CD4-positive, alpha-beta T cell treated with Interleukin-17A for 4 hours (primary cell): Measurements from ENCODE around the gene WDR6.

Source experiments
- DNase-seq: peaks from one replicate; pipeline ENCODE4 v3.0.0-alpha.2; 2020; ENCODE audit warnings: mixed read lengths

Gene WDR6

DNA sequence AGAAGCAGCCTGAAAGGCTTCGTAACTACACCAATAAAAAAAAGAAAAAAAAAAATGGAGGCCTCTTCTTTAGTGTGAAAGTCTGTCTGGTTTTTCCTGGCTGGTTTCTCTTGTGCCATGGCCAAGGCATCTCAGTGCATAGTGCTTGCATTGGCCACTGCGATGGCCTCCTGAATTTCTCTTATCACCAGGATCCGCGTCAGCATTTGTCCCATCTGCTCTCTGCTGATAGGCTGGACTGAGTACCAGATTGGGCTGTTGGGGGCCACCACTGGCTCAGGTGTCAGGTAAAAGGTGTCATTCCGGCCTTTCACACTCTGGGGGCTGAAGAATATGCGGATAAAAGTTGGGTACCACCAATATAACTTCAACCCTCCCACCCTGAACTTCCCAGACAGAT lies 23.1 kb downstream of the WDR6 start:
- DNase-seq: no peak

DNA sequence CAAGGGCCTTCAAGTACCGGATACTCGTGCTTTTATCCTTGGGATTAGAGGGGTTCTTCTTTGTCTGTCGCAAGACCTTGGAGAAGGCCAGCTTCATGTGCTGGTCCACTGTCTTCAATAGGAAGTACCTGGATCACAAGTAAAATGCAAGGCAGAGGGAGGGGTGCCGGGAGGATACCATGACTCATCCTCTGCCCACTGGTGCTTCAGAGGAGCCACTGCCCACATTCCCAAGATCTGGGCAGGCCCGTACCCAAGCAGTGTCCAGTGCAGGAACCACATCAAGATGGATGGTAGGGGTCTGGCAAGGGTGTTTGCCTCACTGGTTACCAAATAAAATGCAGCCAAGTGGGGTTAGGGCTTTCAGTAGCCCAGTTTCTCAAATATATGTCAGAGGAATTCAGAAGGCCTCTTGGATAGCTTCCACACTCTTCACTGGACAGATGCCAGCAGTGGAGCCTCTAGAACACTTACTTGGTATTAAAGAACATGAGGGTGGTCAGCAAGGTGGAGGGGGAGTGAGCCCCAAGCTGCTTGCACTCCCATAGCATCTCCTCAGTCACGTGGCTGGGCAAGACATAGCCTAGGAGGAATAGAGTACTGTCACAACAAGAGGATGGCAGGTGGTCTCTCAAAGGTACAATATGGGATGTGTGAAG lies 25.6 kb downstream of the WDR6 start:
- no peak for DNase-seq

DNA sequence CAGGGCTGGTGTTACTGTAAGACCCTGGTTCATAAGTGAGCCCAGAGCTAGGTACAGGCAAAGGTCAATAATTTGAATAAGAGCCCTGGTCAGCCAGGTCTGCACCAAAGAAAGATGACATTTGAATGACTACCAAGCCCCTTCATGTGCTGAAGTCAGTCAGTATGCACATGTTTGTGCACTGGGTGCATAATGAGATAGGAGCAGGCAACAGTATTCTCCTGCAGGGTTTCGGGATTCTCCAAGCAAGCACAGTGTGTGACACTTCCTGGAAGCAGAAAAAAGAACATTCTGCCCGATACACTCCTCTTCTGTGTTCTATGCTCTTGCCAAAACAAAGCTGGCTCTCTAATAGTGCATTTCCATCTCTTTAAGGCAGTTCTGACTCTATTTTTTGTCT lies 27.5 kb downstream of the WDR6 start:
- DNase-seq: no peak

DNA sequence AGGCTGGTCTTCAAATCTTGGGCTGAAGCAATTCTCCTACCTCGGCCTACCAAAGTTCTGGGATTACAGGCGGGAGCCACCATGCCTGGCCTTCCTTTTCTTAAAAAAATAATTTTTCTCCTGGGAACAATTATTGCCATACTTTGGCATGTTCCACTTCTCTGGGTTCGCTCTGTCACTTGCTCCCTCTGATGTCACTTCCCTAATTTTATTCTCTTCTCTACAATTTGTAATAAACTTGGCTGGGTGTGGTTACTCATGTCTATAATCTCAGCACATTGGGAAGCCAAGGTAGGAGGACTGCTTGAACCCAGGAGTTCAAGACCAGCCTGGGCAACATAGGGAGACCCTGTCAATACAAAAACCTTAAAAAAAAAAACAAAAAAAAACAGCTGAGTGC lies 28.1 kb downstream of the WDR6 start:
- DNase-seq: no peak

DNA sequence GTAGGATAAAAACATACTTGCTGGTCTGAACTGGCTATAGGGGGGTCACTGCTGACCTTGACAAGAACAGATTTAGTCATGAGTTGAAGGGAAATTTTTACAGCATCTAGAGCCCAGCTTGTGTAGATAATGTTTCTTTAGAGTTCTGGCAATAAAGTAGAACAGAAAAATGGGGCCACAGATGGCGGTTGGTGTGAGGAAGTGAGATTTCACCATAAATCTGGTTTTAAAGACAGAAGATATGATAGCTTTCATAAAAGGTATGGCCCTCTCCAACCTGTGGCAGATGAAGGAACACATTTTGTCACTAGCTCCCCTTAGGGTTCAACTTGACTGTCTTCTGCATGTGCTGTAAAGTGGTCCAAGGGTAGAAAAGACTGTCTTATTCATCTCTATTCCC lies 46.4 kb downstream of the WDR6 start:
- no peak for DNase-seq

DNA sequence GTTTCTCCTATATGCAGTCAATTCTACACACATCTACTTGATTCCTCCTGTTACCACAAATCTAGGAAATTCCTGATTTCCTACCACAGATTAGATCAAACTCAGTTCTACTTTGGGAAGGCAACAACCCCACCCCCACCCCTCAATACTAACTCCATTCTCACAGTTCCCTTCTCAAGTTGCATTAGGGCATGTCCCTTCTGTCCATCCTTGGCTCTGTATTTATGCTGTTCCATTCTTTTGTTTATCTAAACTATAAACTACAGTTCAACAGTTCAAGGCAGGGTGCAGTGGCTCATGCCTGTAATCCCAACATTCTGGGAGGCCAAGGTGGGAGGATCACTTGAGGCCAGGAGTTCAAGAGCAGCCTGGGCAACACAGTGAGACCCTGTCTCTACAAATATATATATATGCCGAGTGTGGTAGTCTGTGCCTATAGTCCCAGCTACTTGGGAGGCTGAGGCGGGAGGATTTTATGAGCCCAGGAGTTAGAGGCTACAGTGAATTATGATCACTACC lies 47.2 kb downstream of the WDR6 start:
- DNase-seq: no peak

DNA sequence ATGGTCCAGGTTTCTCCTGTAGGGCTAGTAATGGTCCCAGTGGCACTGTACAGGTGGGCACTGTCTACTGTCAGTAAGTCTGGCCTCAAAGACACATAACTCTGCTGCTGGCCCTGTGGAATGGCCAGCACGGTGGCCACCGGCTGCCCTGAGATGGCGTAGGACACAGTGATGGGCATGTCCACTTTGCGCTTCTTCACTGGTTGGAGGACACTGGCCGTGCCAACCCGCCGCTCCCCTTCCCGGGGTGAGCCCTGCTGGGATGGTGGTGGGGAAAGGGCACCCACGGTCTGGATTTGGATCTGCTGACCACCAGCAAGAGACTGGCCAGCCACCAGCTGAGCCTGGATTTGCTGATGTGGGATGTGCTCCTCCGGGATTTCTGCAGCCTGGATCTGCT lies 50.1 kb downstream of the WDR6 start:
- DNase-seq: no peak

DNA sequence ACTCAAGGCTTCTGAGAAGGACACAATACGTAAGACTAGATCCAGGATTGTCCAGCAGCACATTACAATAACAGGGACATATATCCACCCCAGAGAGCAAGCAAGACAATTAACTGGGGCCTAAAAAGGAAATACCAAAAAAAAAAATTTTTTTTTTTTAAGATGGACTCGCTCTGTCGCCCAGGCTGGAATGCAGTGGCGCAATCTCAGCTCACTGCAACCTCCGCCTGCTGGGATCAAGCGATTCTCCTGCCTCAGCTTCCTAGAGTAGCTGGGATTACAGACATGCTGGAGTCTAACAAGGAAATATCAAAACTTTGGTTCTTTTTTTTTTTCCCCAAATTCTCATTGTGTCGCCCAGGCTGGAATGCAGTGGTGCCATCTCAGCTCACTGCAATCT lies 50.8 kb downstream of the WDR6 start:
- DNase-seq: no peak
